DMS79 (cell line): ENCODE measurements around the gene NEMP2.
A peak's percentile ranks its signal among the peaks of the same experiment; 100 is the strongest.

Experiments used
- DNase-seq: peaks from one replicate; lab custom pipeline; 2025; lab: John Stamatoyannopoulos, UW

NEMP2 gene

DNA sequence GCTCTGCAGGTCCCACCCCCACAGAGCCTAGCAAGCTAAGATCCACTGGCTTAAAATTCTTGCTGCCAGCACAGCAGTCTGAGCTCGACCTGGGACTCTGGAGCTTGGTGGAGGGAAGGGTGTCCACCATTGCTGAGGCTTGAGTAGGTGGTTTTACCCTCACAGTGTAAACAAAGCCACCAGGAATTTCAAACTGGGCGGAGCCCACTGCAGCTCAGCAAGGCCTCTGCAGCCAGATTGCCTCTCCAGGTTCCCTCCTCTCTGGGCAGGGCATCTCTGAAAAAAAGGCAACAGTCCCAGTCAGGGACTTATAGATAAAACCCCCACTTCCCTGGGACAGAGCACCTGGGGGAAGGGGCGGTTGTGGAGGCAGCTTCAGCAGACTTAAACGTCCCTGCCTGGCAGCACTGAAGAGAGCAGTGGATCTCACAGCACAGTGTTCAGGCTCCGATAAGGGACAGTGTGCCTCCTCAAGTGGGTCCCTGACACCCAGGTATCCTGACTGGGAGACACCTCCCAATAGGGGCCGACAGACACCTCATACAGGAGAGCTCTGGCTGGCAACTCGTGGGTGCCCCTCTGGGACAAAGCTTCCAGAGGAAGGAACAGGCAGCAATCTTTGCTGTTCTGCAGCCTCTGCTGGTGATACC, 20.0 kb upstream of the NEMP2 start:
- no peak for DNase-seq

GRCh38 chr2:190553254-190553653, 18.7 kb upstream of the NEMP2 start:
- DNase-seq = peak; percentile 56

DNA sequence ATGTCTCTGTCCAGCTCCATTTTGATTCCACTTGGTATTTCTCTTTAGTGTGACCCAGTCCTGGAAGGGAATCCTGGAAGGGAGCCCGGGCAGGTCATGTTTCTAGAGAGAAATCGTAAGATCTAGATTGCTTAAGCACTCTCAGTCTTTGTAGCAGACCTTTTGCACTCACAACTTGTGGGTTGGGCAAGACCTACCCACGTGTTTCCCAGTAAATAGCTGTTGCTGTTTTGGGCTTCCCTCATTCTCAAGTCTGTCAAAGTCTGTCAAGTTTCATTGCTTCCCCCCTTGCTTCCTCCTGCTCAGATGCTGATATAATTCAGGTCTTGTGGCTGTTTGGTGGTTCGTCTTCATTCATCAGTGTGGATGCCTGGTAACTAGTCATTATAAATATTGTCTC, 17.4 kb upstream of the NEMP2 start:
- no peak for DNase-seq

GRCh38 chr2:190550137-190550536, 15.6 kb upstream of the NEMP2 start:
- no peak for DNase-seq

DNA sequence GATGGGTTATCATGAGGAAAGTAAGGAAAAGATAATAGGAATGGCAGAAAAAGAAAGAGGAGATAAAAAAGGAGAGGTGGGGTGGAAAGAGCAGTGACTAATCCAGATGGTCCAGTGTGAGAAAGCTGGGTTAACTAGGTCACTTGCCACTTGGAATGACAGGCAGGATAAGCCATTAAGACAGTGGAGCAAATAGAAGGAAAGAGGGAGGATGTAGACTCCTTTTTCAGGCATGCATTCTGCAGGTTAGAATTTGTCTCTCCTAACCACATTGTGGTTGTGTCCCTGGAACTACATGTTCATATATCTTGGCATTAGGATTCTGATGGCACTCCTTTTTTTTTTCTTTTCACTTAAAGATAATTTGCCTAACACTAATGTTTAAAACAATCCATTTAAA, 13.4 kb upstream of the NEMP2 start:
- no peak for DNase-seq

GRCh38 chr2:190546734-190547133, 12.2 kb upstream of the NEMP2 start:
- DNase-seq = no peak

DNA sequence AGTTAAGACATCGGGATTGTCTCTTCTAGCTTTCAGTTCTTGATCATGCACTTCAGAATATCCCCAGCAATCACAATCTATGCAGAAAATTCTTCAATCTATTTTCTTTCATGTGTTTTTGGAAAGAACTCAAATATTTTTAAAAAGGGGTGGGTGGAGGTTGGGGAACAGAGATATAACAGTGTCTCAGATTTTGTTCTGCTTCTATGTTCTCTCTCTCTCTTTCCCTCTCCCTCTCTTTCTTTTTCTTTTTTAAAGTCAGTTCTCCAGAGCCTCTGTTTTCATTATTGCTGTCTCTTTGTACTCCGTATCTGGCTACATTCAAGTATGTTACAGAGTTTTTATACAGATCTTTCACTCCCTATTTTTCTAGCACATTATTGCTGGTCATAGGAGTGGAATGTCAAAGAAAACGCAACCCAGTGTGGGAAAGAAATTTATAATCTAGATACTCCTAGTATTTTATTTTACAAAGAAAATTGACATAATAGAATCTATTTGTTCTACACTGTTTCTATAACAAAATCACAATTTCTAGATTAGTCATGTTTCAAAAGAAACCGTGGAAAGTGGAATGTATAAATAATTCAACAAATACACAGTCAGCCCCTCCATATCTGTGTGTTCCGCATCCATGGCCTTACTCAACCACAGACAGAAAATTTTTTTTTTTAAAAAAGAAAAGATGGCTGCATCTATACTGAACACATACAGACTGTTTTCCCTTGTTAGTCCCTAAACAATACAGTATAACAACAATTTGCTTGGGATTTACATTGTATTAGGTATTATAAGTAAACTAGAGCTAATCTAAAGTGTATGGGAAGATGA, 11.2 kb upstream of the NEMP2 start:
- no peak for DNase-seq

- no peak for DNase-seq
These were observed 10.6 kb upstream of the NEMP2 start for GRCh38 chr2:190545093-190545492.

DNA sequence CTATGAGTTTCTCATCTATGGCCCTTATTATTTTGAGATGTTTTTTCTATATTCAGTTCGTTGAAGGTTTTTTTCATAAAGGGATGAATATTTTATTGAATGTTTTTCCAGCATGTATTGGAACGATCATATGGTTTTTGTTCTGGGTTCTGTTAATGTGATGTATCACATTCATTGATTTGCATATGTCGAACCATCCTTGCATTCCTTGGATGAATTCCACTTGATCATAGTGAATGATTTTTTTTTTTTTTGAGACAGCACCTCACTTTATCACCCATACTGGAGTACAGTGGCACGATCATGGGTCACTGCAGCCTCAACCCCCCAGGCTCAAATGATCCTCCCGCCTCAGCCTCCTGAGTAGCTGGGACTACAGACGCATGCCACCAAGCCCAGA, 5.5 kb upstream of the NEMP2 start:
- DNase-seq = no peak

DNA sequence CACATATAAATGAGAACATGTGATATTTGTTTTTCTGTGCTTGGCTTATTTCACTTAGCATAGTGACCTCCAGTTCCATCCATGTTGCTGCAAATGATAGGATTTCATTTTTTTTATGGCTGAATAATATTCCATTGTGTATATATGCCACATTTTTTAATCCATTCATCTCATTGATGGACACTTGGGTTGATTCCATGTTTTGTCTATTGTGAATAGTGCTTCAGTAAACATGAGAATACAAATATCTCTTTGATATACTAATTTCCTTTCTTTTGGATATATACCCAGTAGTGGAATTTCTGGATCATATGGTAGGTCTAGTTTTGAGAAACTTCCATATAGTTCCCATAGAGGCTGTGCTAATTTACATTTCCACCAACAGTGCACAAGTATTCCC, 3.7 kb upstream of the NEMP2 start:
- no peak for DNase-seq

DNA sequence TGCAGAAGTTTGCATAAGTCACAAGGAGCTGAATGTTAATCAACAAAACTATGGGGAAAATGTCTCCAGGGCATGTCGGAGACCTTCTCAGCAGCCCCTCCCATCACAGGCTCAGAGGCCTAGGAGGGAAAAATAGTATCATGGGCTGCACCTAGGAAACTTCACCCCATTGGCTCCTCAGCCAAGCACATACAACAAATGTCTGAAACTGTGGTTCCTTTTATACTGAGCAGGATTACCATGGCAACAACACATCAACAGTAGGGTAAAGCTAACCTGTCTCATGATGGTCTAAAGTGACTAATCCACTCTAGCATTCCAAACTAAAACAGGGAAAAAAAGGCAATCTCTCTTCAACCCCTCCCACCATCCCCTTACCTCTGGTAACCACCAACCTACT, 3.2 kb upstream of the NEMP2 start:
- no peak for DNase-seq

DNA sequence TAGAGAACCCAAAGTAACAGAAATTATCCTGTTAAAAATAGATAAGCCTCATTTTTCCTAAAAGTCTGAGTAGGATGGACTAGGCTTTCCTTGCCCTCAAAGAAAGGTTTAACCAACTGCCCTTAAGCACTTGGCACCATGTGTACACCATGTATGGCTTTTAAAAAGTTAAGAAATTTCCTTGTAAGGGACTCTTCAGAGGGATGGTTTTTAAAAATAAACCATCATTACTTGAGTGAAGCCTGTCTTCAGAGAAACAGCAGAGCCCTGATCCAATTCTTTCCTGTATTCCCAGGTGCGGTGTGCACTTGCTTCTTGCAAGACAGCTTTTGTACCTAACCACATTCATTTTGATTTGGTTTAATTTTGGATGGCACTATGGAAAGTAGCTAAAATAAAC, 1.1 kb upstream of the NEMP2 start:
- DNase-seq = no peak

GRCh38 chr2:190535121-190535439, 558 bp upstream of the NEMP2 start:
- peak; percentile 37 for DNase-seq

GRCh38 chr2:190533968-190534309, 583 bp downstream of the NEMP2 start:
- DNase-seq = no peak

DNA sequence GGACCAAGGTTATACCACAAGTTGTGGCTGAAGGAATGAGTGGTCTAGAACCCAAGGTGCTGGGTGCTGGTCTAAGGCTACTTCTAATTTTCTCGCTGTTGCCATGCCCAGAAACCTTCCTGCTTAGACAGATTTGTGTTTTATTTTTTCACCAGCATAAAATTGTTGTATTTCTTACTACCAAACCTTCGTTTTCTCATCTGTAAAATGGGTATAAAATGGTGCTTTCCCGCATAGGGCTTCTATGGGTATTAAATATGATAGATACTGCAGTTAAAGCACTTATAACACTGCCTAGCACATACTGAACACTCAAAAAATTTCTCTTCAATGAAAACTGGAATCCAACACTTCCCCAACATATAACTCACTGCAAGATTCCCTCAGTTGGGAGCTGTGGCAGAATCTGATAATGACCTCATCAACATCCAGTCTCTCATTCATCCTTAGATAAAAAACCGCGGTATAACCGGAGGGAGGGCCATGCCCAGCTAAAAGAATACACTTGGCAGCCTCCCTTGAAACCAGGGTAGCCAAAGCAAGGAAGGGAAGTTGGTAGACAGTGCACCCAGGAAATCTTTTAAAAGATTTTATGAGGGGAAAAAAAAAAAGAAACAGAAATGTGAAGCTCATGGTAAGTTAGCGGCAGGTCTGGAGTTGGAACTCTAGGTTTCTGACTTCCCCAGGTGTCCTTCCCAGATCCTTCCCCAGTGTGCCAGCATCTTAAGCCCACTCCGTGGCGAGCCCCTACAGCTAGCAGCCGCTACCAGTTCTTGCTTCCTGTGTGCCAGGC, 1.2 kb downstream of the NEMP2 start:
- no peak for DNase-seq

GRCh38 chr2:190532581-190532980, 1.9 kb downstream of the NEMP2 start:
- no peak for DNase-seq

GRCh38 chr2:190530248-190530900, 4.1 kb downstream of the NEMP2 start:
- DNase-seq = no peak

DNA sequence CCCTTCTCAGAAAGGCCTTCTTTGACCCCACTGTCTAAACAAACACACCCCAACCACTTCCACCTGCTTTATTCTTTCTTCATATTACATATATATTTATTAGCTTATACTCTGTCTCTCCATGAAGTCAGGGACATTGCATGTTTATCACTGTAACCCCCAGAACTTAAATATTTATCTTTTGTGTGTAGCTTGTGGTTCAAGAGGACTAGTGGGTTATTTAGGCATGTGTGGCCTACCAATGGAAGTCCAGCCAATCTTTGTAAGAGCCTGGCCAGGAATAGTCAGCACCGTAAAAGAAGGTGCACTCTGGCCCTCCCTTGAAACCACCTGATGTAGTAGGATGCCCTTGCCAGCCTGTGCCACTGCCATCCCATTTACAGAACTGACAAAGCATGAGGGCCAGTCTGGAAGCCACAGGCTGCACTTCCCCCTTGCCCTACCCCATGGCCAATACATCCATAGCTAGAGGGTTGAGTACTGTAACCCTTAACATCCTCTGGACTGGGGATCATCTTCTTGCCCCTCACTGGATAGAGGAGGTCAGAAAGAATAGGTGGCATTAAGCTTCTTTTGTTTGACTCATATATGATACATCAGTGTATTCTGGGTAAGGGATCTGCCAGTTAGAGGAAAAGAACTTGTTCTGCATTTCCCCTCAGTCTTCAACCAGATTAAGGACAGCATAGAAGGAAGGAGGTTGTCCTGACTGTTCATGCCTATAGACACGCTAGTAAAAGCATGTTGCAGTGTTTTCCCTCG, 4.9 kb downstream of the NEMP2 start:
- no peak for DNase-seq

DNA sequence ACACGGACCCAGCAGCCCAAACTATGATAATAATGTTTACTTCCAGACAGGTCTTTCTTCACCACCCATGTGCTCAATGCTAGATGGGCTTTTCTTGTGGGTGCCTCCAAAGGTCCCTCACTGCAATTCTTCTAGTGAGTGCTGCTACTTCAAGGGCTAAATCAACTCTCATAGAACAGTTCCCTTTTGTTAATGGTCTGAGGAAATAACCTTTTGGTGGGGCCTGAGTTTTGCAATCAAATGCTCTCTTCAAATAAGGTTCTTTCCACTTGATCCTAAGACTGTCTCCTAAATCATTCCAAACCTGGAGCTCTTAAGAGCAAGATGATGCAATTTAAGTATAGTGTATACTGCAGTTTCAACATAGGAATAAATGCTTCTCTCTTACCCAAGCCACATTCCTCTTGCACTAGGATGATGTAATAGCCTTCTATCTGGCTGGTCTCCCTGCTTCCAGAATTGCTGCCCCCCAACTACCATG, 6.0 kb downstream of the NEMP2 start:
- DNase-seq = no peak

DNA sequence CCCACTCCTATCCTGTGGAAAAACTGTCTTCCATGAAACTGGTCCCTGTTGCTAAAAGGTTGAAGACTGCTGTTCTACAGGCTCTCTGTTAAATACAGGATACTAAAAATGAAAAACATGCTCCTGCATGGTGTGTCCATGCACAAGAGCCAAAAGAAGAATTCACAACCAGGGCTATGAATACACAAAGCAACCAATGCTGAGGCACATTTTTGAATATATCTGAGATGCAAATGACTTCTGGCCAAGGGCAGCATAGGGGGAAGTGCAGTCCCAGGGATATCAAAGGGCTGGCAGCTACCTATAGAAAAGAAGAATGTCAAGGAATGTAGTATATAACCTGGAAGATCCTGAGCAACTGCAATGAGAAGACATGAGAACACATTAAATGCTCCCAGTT, 6.6 kb downstream of the NEMP2 start:
- no peak for DNase-seq

GRCh38 chr2:190527214-190527613, 7.3 kb downstream of the NEMP2 start:
- DNase-seq = no peak
